Measurements from ENCODE around the gene TADA2B. TPM values are rescaled to one million over a fixed set of nuclear protein-coding genes. Genes with fewer than 3 reads are reported as not detected.
A peak's percentile ranks its signal among the peaks of the same experiment; 100 is the strongest.

TADA2B gene
- total and polyA plus RNA-seq, 5 donors from 2014 or later, result 3.0 to 36.6 (median 3.6) TPM

DNA sequence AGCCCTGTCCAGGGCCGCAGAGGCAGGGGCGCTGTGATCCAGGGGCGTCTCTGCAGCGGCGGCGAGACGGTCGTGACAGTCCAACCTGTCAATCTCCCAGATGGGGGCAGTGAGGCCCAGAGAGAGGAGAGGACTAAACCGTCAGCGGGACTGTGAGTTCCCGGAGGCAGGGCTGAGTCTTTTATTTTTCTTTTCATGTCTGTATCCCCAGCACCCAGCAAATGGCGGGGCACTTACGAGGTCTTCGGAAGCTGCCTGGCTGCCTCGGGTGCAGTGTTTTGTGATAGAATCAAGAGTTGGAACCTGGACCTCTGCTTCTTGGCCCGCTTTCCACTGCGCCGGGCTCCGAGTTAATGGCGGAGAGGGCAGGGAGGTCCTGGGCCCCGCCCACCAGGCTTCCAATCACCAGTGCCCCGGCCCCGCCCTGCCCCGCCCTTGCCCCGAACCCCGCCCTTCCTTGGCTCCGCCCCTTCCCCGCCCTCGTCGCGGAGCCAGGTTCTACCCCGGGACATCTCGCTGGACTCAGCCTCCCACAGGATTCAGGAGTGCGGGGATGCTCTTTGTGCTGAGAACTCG is 59.9 kb downstream of the TADA2B start:
- peak; percentile 84 to 85 for ATAC-seq (ENCODE audit: low read depth in 2 of 2)
- peak; percentile 72 to 85 (median 74) for DNase-seq
- peak overlapping the region in 2 of 3 donors; percentile 75 to 84 for H3K27ac Mint-ChIP-seq
- Histone ChIP-seq H3K4me1 (ENCODE audit: control insufficient read depth, insufficient read depth, low read length, poor library complexity, severe bottlenecking) (peaks cover 21% of the 10 kb centered on the region), H3K4me3 (ENCODE audit: low read depth, low read length) (peak overlapping the region; percentile 78), H3K27ac (ENCODE audit: insufficient read depth, low read length, poor library complexity, severe bottlenecking) (peak overlapping the region; percentile 47), H3K9me3 (ENCODE audit: control insufficient read depth in 2 of 2, low read length in 2 of 2) (no peaks in the 10 kb centered on the region), H3K27me3 (ENCODE audit: control insufficient read depth, insufficient read depth, low read length) (no peaks in the 10 kb centered on the region), H3K36me3 (ENCODE audit: control insufficient read depth, insufficient read depth, low read length) (no peaks in the 10 kb centered on the region)
- peaks cover 0 to 2% (median 0%) of the 10 kb centered on the region in 7 donors for H3K9me3 Mint-ChIP-seq
- H3K27me3 Mint-ChIP-seq, result peaks cover under 1% of the 10 kb centered on the region
- no peaks in the 10 kb centered on the region for H3K36me3 Mint-ChIP-seq
- H3K4me3 Mint-ChIP-seq, result peak overlapping the region; percentile 89 to 94 (median 92)
- peaks cover 0 to 30% (median 9%) of the 10 kb centered on the region in 4 donors for H3K4me1 Mint-ChIP-seq

- H3K9me3 ChIP-seq (ENCODE audit: control insufficient read depth in 2 of 2, low read length in 2 of 2), result no peaks in the 10 kb centered on the region
- H3K36me3 ChIP-seq (ENCODE audit: control insufficient read depth, insufficient read depth, low read length), result no peaks in the 10 kb centered on the region
- ATAC-seq (ENCODE audit: low read depth in 2 of 2) (no peak), DNase-seq (no peak)
- peak overlapping the region; percentile 19 for H3K4me3 ChIP-seq (ENCODE audit: low read depth, low read length)
- peaks cover 0 to 2% (median 0%) of the 10 kb centered on the region in 7 donors for H3K9me3 Mint-ChIP-seq
- H3K4me3 Mint-ChIP-seq, result peak overlapping the region; percentile 89 to 94 (median 92)
- H3K27ac ChIP-seq (ENCODE audit: insufficient read depth, low read length, poor library complexity, severe bottlenecking), result peak overlapping the region; percentile 47
- H3K27me3 ChIP-seq (ENCODE audit: control insufficient read depth, insufficient read depth, low read length), result no peaks in the 10 kb centered on the region
- H3K36me3 Mint-ChIP-seq, result no peaks in the 10 kb centered on the region
- H3K4me1 ChIP-seq (ENCODE audit: control insufficient read depth, insufficient read depth, low read length, poor library complexity, severe bottlenecking), result peaks cover 21% of the 10 kb centered on the region
- peaks cover 0 to 30% (median 9%) of the 10 kb centered on the region in 4 donors for H3K4me1 Mint-ChIP-seq
- H3K27ac Mint-ChIP-seq, result peak overlapping the region in 2 of 3 donors; percentile 39 to 84
- H3K27me3 Mint-ChIP-seq, result peaks cover 6% of the 10 kb centered on the region
Measured at GRCh38 chr4:7103607-7104365, 60.6 kb downstream of the TADA2B start.

DNA sequence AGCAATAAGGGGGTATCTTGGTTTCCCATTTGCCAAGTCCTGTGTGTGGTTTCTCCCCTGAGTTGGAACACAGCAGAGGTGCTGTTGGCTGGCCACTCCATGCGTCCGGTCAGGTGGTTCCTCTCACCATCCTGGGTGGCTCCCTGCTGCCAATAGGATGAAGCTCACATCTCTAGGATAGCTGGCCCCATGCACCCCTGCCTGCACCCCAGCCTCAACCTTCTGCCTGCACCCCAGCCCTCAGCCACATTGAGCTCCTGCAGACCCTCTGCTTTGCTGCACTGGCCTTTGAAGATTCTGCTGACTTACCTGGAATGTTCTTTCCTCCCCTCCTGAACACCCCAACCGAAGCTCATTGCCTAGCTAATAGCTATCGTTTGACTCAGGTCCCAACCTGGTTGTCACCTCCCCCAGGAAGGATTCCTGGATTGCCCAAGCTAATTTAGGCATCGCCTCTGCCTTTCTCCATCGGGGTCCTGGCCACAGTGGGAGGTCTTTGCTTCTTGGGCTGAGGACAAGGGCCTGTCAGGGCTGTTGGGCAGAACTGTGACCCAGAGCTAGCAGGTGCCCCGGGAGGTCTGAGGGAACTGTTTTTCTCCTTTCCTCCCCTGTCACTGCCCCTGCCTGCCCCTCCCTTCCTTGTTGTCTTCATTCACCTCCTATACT is 61.3 kb downstream of the TADA2B start:
- Histone ChIP-seq H3K36me3 (ENCODE audit: control insufficient read depth, insufficient read depth, low read length) (no peaks in the 10 kb centered on the region), H3K4me3 (ENCODE audit: low read depth, low read length) (no peak overlapping the region), H3K27me3 (ENCODE audit: control insufficient read depth, insufficient read depth, low read length) (no peaks in the 10 kb centered on the region), H3K27ac (ENCODE audit: insufficient read depth, low read length, poor library complexity, severe bottlenecking) (no peak overlapping the region), H3K9me3 (ENCODE audit: control insufficient read depth in 2 of 2, low read length in 2 of 2) (no peaks in the 10 kb centered on the region), H3K4me1 (ENCODE audit: control insufficient read depth, insufficient read depth, low read length, poor library complexity, severe bottlenecking) (peaks cover 21% of the 10 kb centered on the region)
- ATAC-seq (ENCODE audit: low read depth in 2 of 2) (no peak), DNase-seq (no peak)
- Mint-ChIP-seq H3K27ac (no peak overlapping the region), H3K4me1 (peaks cover 0 to 30% (median 9%) of the 10 kb centered on the region in 4 donors), H3K4me3 (peak overlapping the region; percentile 89 to 94 (median 90)), H3K27me3 (peaks cover 9% of the 10 kb centered on the region), H3K36me3 (no peaks in the 10 kb centered on the region), H3K9me3 (peaks cover 0 to 2% (median 0%) of the 10 kb centered on the region in 7 donors)

DNA sequence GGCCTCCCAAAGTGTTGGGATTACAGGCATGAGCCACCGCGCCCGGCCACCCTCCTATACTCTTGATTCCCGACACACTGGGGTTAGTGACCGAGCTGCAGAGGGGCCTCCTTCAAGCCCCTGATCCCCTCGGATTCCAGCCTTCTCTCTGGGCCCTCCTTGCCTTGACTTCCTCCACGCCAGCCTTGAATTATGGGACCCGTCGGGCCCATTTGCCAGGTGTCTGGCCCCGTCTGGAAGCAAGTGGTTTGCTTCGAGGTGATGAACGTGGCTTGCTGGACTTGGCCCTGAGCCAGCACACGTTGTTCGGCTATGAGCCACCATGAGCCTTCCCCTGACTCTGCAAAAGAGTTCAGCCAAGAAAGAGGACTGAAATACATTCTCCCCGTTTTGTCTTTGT is 62.1 kb downstream of the TADA2B start:
- H3K27ac Mint-ChIP-seq, result peak overlapping the region in 1 of 3 donors; percentile 49
- H3K27ac ChIP-seq (ENCODE audit: insufficient read depth, low read length, poor library complexity, severe bottlenecking), result no peak overlapping the region
- DNase-seq (no peak), ATAC-seq (ENCODE audit: low read depth in 2 of 2) (no peak)
- peaks cover 0 to 3% (median 0%) of the 10 kb centered on the region in 7 donors for H3K9me3 Mint-ChIP-seq
- peaks cover 21% of the 10 kb centered on the region for H3K4me1 ChIP-seq (ENCODE audit: control insufficient read depth, insufficient read depth, low read length, poor library complexity, severe bottlenecking)
- no peaks in the 10 kb centered on the region for H3K27me3 ChIP-seq (ENCODE audit: control insufficient read depth, insufficient read depth, low read length)
- H3K27me3 Mint-ChIP-seq, result peaks cover 9% of the 10 kb centered on the region
- H3K4me1 Mint-ChIP-seq, result peaks cover 0 to 30% (median 9%) of the 10 kb centered on the region in 4 donors
- H3K9me3 ChIP-seq (ENCODE audit: control insufficient read depth in 2 of 2, low read length in 2 of 2), result no peaks in the 10 kb centered on the region
- no peaks in the 10 kb centered on the region for H3K36me3 Mint-ChIP-seq
- no peaks in the 10 kb centered on the region for H3K36me3 ChIP-seq (ENCODE audit: control insufficient read depth, insufficient read depth, low read length)
- no peak overlapping the region for H3K4me3 ChIP-seq (ENCODE audit: low read depth, low read length)
- peak overlapping the region in 1 of 4 donors; percentile 94 for H3K4me3 Mint-ChIP-seq

DNA sequence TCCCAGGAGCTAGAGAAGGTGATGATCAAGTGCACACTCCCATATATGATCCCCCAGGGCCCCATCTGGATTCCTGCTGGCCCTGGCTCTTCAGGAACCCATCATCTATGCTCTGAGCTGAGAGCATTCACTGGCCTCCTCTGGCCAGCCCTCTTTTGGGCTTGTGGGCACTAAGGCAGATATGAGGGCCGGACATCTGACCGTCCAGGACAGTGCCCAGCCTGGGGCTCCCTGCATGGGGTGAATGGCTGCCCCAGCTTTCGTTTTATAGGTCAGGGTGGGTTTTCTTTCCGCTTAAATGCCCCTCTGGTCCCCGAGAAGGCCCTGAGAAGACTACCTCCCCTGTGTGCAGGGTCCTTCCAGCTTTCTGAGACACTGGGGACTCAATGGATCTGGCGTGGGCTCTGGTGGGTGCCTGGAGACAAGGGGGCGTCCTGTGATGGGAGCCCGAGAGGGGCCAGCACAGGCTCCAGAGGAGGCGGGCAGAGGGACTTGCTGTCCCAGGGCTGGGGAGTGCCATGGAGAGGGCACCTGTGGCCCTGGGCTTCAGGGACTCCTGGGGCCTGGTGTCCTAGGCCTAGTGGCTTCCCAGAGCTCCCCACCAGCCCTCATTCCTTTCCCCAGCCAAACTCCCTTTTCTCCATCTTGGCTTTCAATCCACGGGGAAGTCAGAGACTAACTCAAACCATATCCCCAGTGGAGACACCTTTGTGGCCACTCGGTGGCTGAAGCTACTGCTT is 64.2 kb downstream of the TADA2B start:
- Mint-ChIP-seq H3K9me3 (peaks cover 0 to 4% (median 0%) of the 10 kb centered on the region in 7 donors), H3K27ac (no peak overlapping the region), H3K27me3 (peaks cover 9% of the 10 kb centered on the region), H3K4me1 (peaks cover 0 to 20% (median 1%) of the 10 kb centered on the region in 4 donors), H3K36me3 (peaks cover 3% of the 10 kb centered on the region), H3K4me3 (peak overlapping the region in 1 of 4 donors; percentile 39)
- H3K4me3 ChIP-seq (ENCODE audit: low read depth, low read length), result no peak overlapping the region
- no peaks in the 10 kb centered on the region for H3K36me3 ChIP-seq (ENCODE audit: control insufficient read depth, insufficient read depth, low read length)
- H3K27me3 ChIP-seq (ENCODE audit: control insufficient read depth, insufficient read depth, low read length), result no peaks in the 10 kb centered on the region
- H3K27ac ChIP-seq (ENCODE audit: insufficient read depth, low read length, poor library complexity, severe bottlenecking), result no peak overlapping the region
- H3K4me1 ChIP-seq (ENCODE audit: control insufficient read depth, insufficient read depth, low read length, poor library complexity, severe bottlenecking), result peaks cover 13% of the 10 kb centered on the region
- no peak for ATAC-seq (ENCODE audit: low read depth in 2 of 2)
- no peaks in the 10 kb centered on the region for H3K9me3 ChIP-seq (ENCODE audit: control insufficient read depth in 2 of 2, low read length in 2 of 2)
- DNase-seq, result no peak

Other genes with a start within 250 kb of the TADA2B start
- gene TBC1D14, start 133.5 kb upstream of the TADA2B start, total RNA-seq, result 67.7 TPM
- 10 to 100 TPM; 46.6 to 63.0 (median 52.0) TPM for gene TBC1D14, start 133.5 kb upstream of the TADA2B start, polyA plus RNA-seq
- 46.1 TPM for gene GRPEL1, start 24.7 kb downstream of the TADA2B start, total RNA-seq
- 10 to 100 TPM; 43.6 to 62.4 (median 53.2) TPM for gene GRPEL1, start 24.7 kb downstream of the TADA2B start, polyA plus RNA-seq
- gene SORCS2, start 149.2 kb downstream of the TADA2B start, total RNA-seq, result not detected
- not detected for gene SORCS2, start 149.2 kb downstream of the TADA2B start, polyA plus RNA-seq